ENCODE measurements around the gene TMCO4.

DNA sequence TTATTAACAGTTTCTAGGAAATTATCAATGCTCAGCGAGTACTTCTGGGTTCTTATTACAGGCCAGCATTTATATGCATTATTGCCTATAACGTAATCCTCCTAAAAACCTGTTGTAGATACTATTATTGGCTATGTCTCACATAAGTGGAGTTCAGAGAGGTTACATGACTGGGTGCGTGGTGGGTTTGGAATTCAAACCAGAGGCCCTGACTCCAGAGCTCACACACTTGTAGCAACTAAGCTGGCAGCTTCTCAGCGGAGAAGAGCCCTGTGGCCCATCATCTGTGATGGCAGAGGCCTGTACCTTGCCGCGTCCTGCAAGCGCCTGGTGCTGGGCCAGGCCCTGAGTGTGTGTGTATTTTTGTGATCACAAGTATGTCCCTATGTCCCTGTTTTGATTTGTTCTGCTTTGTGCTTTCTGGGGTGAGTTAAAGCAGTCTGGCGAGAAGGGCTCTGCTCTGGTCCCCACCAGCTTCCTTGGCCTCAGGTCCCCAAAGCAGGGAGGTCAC lies 68.3 kb downstream of the TMCO4 start:
- TF ChIP-seq, protein P1, sequence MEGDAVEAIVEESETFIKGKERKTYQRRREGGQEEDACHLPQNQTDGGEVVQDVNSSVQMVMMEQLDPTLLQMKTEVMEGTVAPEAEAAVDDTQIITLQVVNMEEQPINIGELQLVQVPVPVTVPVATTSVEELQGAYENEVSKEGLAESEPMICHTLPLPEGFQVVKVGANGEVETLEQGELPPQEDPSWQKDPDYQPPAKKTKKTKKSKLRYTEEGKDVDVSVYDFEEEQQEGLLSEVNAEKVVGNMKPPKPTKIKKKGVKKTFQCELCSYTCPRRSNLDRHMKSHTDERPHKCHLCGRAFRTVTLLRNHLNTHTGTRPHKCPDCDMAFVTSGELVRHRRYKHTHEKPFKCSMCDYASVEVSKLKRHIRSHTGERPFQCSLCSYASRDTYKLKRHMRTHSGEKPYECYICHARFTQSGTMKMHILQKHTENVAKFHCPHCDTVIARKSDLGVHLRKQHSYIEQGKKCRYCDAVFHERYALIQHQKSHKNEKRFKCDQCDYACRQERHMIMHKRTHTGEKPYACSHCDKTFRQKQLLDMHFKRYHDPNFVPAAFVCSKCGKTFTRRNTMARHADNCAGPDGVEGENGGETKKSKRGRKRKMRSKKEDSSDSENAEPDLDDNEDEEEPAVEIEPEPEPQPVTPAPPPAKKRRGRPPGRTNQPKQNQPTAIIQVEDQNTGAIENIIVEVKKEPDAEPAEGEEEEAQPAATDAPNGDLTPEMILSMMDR (conservative IDR thresholded peaks at IDR 0.05; ENCODE audit: low read depth, low read length): no peak
- TF ChIP-seq EZH2 (IDR thresholded peaks at IDR 0.05; ENCODE audit: borderline replicate concordance, low read depth, low read length, poor library complexity, severe bottlenecking): no peak

All from A673 (cell line).